Upper lobe of left lung (tissue), 4 donors: ENCODE measurements around the gene ALG2.

Experiments
- CTCF ChIP-seq, 6 experiments: fragments of 450-650 bp in 4 of 6; fragments of 200-600 bp in 2 of 6; sonication (generic) in 2 of 6; IDR thresholded peaks; one replicate each; pipeline ENCODE4 v1.5.1; 2016 to 2019; ENCODE audit warnings: antibody characterized with exemption in 6 of 6
- EP300 ChIP-seq, 4 donors: sonication (generic); formaldehyde crosslinking; IDR thresholded peaks; one replicate each; pipeline ENCODE4 v1.5.1; 2017; ENCODE audit warnings: antibody characterized with exemption in 4 of 4, control low read depth in 2 of 4
- POLR2A ChIP-seq, 4 donors: fragments of 450-650 bp; IDR thresholded peaks; one replicate each; pipeline ENCODE4 v1.5.1; 2016 to 2017; ENCODE audit warnings: antibody characterized with exemption in 4 of 4, mild to moderate bottlenecking in 2 of 4
- POLR2AphosphoS5 ChIP-seq, 2 donors: sonication (generic); formaldehyde crosslinking; IDR thresholded peaks; one replicate each; pipeline ENCODE4 v1.5.1; 2017; ENCODE audit warnings: antibody characterized with exemption in 2 of 2

GRCh38 chr9:99255651-99256050 lies 33.9 kb upstream of the ALG2 start:
- no peak for TF ChIP-seq CTCF (IDR thresholded peaks at IDR 0.05)
- TF ChIP-seq EP300 (IDR thresholded peaks at IDR 0.05): no peak
- TF ChIP-seq POLR2A (IDR thresholded peaks at IDR 0.05): no peak
- TF ChIP-seq POLR2AphosphoS5 (IDR thresholded peaks at IDR 0.05): no peak
